IMR-90 (cell line): Measurements from ENCODE around the gene MEIS2. TPM values are rescaled to one million over a fixed set of nuclear protein-coding genes. Genes with fewer than 3 reads are reported as not detected.

Experiments
- ATAC-seq: fragments of 200-7000 bp; cut with Tn5 transposase; 2 replicates; pipeline ENCODE4 v1.9.1; 2020; ENCODE audit warnings: low read depth, mild to moderate bottlenecking, moderate library complexity
- BruUV-seq: library from RNA; stranded (reverse); fragments of 400-500 nt; replicated peaks from 2 replicates; lab custom pipeline; 2021; lab: Mats Ljungman, UMichigan
- CTCF ChIA-PET: fragments of 300-600 bp; formaldehyde crosslinking; extraction: SDS; loops from one replicate; lab custom pipeline; 2021; ENCODE audit warnings: antibody characterized with exemption; lab: Yijun Ruan, JAX
- POLR2A ChIA-PET: fragments of 300-600 bp; sonication (Branson Sonifier 250); formaldehyde crosslinking; loops from one replicate; lab custom pipeline; 2022; ENCODE audit warnings: antibody characterized with exemption; ENCODE audit not compliant: unreplicated experiment; lab: Charles Lee
- DNase-seq: peaks from one replicate; pipeline ENCODE4 v3.0.0; 2013
- H2AFZ ChIP-seq: replicated peaks from 2 replicates; pipeline ENCODE3; 2013; ENCODE audit warnings: low read length, mild to moderate bottlenecking; ENCODE audit not compliant: poor library complexity
- H2AK5ac ChIP-seq: 2 replicates; pipeline ENCODE4 v1.6.1; 2013; ENCODE audit warnings: low read depth, low read length, inconsistent platforms
- H2AK9ac ChIP-seq: replicated peaks from 2 replicates; pipeline ENCODE3; 2013; ENCODE audit warnings: mild to moderate bottlenecking, low read depth, low read length, moderate library complexity; ENCODE audit not compliant: poor library complexity
- H2BK120ac ChIP-seq: 2 replicates; pipeline ENCODE4 v1.6.1; 2013; ENCODE audit warnings: low read depth, low read length, inconsistent platforms
- H2BK15ac ChIP-seq: 3 replicates; pipeline ENCODE4 v1.6.1; 2013; ENCODE audit warnings: low read depth, low read length, inconsistent platforms
- H2BK20ac ChIP-seq: 2 replicates; pipeline ENCODE4 v1.6.1; 2013; ENCODE audit warnings: low read depth, mild to moderate bottlenecking, inconsistent platforms, low read length, moderate library complexity
- H2BK5ac ChIP-seq: 2 replicates; pipeline ENCODE4 v1.6.1; 2013; ENCODE audit warnings: mild to moderate bottlenecking, low read depth, low read length, inconsistent platforms; ENCODE audit not compliant: poor library complexity, severe bottlenecking
- H3K14ac ChIP-seq: replicated peaks from 2 replicates; pipeline ENCODE4 v1.6.1; 2013; ENCODE audit warnings: low read depth, low read length, inconsistent platforms
- H3K18ac ChIP-seq: 2 replicates; pipeline ENCODE4 v1.6.1; 2013; ENCODE audit warnings: low read depth, low read length, control low read depth
- H3K23ac ChIP-seq: 2 replicates; pipeline ENCODE4 v1.6.1; 2013; ENCODE audit warnings: low read depth, low read length, inconsistent platforms
- H3K27ac ChIP-seq: 2 replicates; pipeline ENCODE4 v1.5.1; 2013; ENCODE audit warnings: mild to moderate bottlenecking, control low read depth, low read length; ENCODE audit not compliant: insufficient read depth
- H3K27me3 ChIP-seq: 2 replicates; pipeline ENCODE4 v1.6.1; 2013; ENCODE audit warnings: low read length; ENCODE audit not compliant: control insufficient read depth, insufficient read depth
- H3K36me3 ChIP-seq: 2 replicates; pipeline ENCODE4 v1.6.1; 2013; ENCODE audit warnings: low read length, mixed read lengths; ENCODE audit not compliant: control insufficient read depth, insufficient read depth
- H3K4ac ChIP-seq: 2 replicates; pipeline ENCODE4 v1.6.1; 2013; ENCODE audit warnings: low read depth, low read length, inconsistent platforms
- H3K4me1 ChIP-seq: 2 replicates; pipeline ENCODE4 v1.6.1; 2013; ENCODE audit warnings: low read length, mixed read lengths; ENCODE audit not compliant: control insufficient read depth, insufficient read depth
- H3K4me2 ChIP-seq: 2 replicates; pipeline ENCODE4 v1.6.1; 2013; ENCODE audit warnings: low read depth, mild to moderate bottlenecking, control low read depth, low read length, moderate library complexity
- H3K4me3 ChIP-seq: 2 replicates; pipeline ENCODE4 v1.5.1; 2013; ENCODE audit warnings: low read depth, mild to moderate bottlenecking, control low read depth, low read length, moderate library complexity; ENCODE audit not compliant: insufficient read depth
- H3K56ac ChIP-seq: 2 replicates; pipeline ENCODE4 v1.6.1; 2013; ENCODE audit warnings: low read length, inconsistent platforms; ENCODE audit not compliant: insufficient read depth; ENCODE audit errors: extremely low read depth
- H3K79me1 ChIP-seq, 2 experiments: 2 replicates each; pipeline ENCODE4 v1.6.1; 2013; ENCODE audit warnings: low read length in 2 of 2, inconsistent platforms in 1 of 2, low read depth in 1 of 2
- H3K9ac ChIP-seq: 2 replicates; pipeline ENCODE4 v1.6.1; 2013; ENCODE audit warnings: low read depth, low read length, control low read depth
- H3K9me1 ChIP-seq: 2 replicates; pipeline ENCODE4 v1.6.1; 2013; ENCODE audit warnings: low read length, inconsistent platforms; ENCODE audit not compliant: insufficient read depth
- H3K9me3 ChIP-seq: 2 replicates; pipeline ENCODE4 v1.6.1; 2013; ENCODE audit warnings: low read length; ENCODE audit not compliant: control insufficient read depth, insufficient read depth
- H4K20me1 ChIP-seq: 2 replicates; pipeline ENCODE4 v1.6.1; 2013; ENCODE audit warnings: low read length, inconsistent platforms; ENCODE audit not compliant: insufficient read depth
- H4K5ac ChIP-seq: 2 replicates; pipeline ENCODE4 v1.6.1; 2013; ENCODE audit warnings: mild to moderate bottlenecking, low read depth, low read length, control low read depth
- H4K8ac ChIP-seq, 2 experiments: 2 replicates each; pipeline ENCODE4 v1.6.1; 2013; ENCODE audit warnings: low read depth in 2 of 2, low read length in 2 of 2, control low read depth in 1 of 2, inconsistent platforms in 1 of 2
- H4K91ac ChIP-seq: 2 replicates; pipeline ENCODE4 v1.6.1; 2013; ENCODE audit warnings: low read depth, low read length, inconsistent platforms; ENCODE audit not compliant: insufficient read depth
- BHLHE40 ChIP-seq: fragments of 150-350 bp; IDR thresholded peaks from 2 replicates; pipeline ENCODE4 v1.6.1; 2016; ENCODE audit warnings: mild to moderate bottlenecking, low read depth, low read length
- CEBPB ChIP-seq: IDR thresholded peaks from 2 replicates; pipeline ENCODE4 v1.6.1; 2012; ENCODE audit warnings: low read depth, low read length, improper control_type of control experiment
- CHD1 ChIP-seq: IDR thresholded peaks from 2 replicates; pipeline ENCODE4 v1.6.1; 2012; ENCODE audit warnings: low read depth, low read length, improper control_type of control experiment
- CTCF ChIP-seq: conservative IDR thresholded peaks from 2 replicates; pipeline ENCODE4 v1.5.1; 2012; ENCODE audit warnings: mild to moderate bottlenecking, low read depth, low read length, improper control_type of control experiment
- ELK1 ChIP-seq: fragments of 150-350 bp; IDR thresholded peaks from 2 replicates; pipeline ENCODE4 v1.6.1; 2016; ENCODE audit warnings: low read depth, mild to moderate bottlenecking, low read length, moderate library complexity, borderline replicate concordance
- FOS ChIP-seq: fragments of 150-350 bp; IDR thresholded peaks from 2 replicates; pipeline ENCODE4 v1.6.1; 2016; ENCODE audit warnings: low read depth, low read length
- MAFK ChIP-seq: IDR thresholded peaks from 2 replicates; pipeline ENCODE4 v1.6.1; 2012; ENCODE audit warnings: low read depth, low read length, improper control_type of control experiment
- MXI1 ChIP-seq: IDR thresholded peaks from 2 replicates; pipeline ENCODE4 v1.6.1; 2012; ENCODE audit warnings: low read depth, mild to moderate bottlenecking, low read length, moderate library complexity, borderline replicate concordance
- NFE2L2 ChIP-seq: fragments of 150-350 bp; IDR thresholded peaks from 2 replicates; pipeline ENCODE4 v1.6.1; 2016; ENCODE audit warnings: low read depth, mild to moderate bottlenecking, low read length
- POLR2A ChIP-seq: IDR thresholded peaks from 2 replicates; pipeline ENCODE4 v1.6.1; 2012; ENCODE audit warnings: mild to moderate bottlenecking, low read depth, low read length
- RCOR1 ChIP-seq: IDR thresholded peaks from 2 replicates; pipeline ENCODE4 v1.6.1; 2012; ENCODE audit warnings: mild to moderate bottlenecking, low read length, improper control_type of control experiment; ENCODE audit not compliant: insufficient replicate concordance
- RFX5 ChIP-seq: IDR thresholded peaks from 2 replicates; pipeline ENCODE4 v1.8.0; 2012; ENCODE audit warnings: low read depth, mild to moderate bottlenecking, low read length, moderate library complexity
- SMC3 ChIP-seq: fragments of 150-350 bp; IDR thresholded peaks from 2 replicates; pipeline ENCODE4 v1.6.1; 2016; ENCODE audit warnings: low read depth, mild to moderate bottlenecking, antibody characterized with exemption, low read length, moderate library complexity
- USF2 ChIP-seq: fragments of 150-350 bp; IDR thresholded peaks from 2 replicates; pipeline ENCODE4 v1.6.1; 2017; ENCODE audit warnings: mild to moderate bottlenecking, antibody characterized with exemption, low read length, low read depth
- WGBS, 2 experiments: methylation state at CpG; one replicate each; pipeline versions ENCODE4 v1.1.5 to v1.1.7; 2013; ENCODE audit warnings: missing lambda C conversion rate in 2 of 2; ENCODE audit not compliant: insufficient read length in 1 of 2; ENCODE audit errors: extremely low coverage in 2 of 2; 5-methylcytosine and 5-hydroxymethylcytosine counted together
- dilution Hi-C: fragments of 300-500 bp; cut with HindIII; formaldehyde crosslinking; loops from one replicate; pipeline ENCODE4 v1.14.3; 2018; ENCODE audit warnings: low sequenced_read_pairs; ENCODE audit not compliant: unreplicated experiment
- in situ Hi-C: fragments of 300-500 bp; cut with MboI; formaldehyde crosslinking; loops from 3 replicates; pipeline ENCODE4 v1.14.3; 2019; ENCODE audit warnings: low sequenced_read_pairs, inconsistent platforms, mixed read lengths
- intact Hi-C: fragments of 100-400 bp; cut with micrococcal nuclease; formaldehyde crosslinking; loops from 2 replicates; pipeline ENCODE4 v1.10.0; 2022
- polyA plus RNA-seq, 3 experiments: library from polyadenylated mRNA; depleted of rRNA; stranded (reverse); fragments of >200 nt; gene quantifications; 2 replicates each; pipeline ENCODE4 v1.2.3, GENCODE V29; 2012; ENCODE audit warnings: low replicate concordance in 1 of 3
- total RNA-seq: library from RNA; depleted of rRNA; stranded (reverse); fragments of >200 nt; gene quantifications from 2 replicates; pipeline ENCODE4 v1.2.3, GENCODE V29; 2012

The MEIS2 gene
- total and polyA plus RNA-seq, 2 of the 4 experiments (the other 2 are of a cell fraction) = 70.1 to 71.3 TPM

- ATAC-seq = no peak
- H3K4me2 ChIP-seq = no peak overlapping the region
- no peak overlapping the region for H4K8ac ChIP-seq
- H4K20me1 ChIP-seq = no peaks in the 10 kb centered on the region
- peaks cover 6 to 8% of the 10 kb centered on the region in 2 experiments; a peak in 3 of 4 replicates for H3K79me1 ChIP-seq
- H2BK5ac ChIP-seq = no peak overlapping the region
- H2BK120ac ChIP-seq = no peak overlapping the region
- no peak for DNase-seq
- no peak overlapping the region for H3K4me3 ChIP-seq
- H3K4ac ChIP-seq = no peak overlapping the region
- no TSS peak for BruUV-seq
- no peak overlapping the region for H4K91ac ChIP-seq
- H2AFZ ChIP-seq = no peak overlapping the region
- peaks cover 3% of the 10 kb centered on the region for H3K36me3 ChIP-seq
- H2AK9ac ChIP-seq = no peak overlapping the region
- ChIA-PET CTCF (no interaction called here), POLR2A (no interaction called here)
- no peak overlapping the region for H2BK15ac ChIP-seq
- no peak overlapping the region for H3K18ac ChIP-seq
- H3K14ac ChIP-seq = no peak overlapping the region
- H3K9ac ChIP-seq = no peak overlapping the region
- no peak overlapping the region for H2BK20ac ChIP-seq
- no CpG with 5 or more reads among the region's 5 CpGs for WGBS, 2 experiments
- TF ChIP-seq CTCF (no peak), NFE2L2 (no peak), ELK1 (no peak), MAFK (no peak), CHD1 (no peak), BHLHE40 (no peak), SMC3 (no peak), FOS (no peak), RCOR1 (no peak), USF2 (no peak), CEBPB (no peak), RFX5 (no peak), MXI1 (no peak), POLR2A (no peak)
- H3K4me1 ChIP-seq = peaks cover 4% of the 10 kb centered on the region; the same call in 1 of the 2 replicates
- no peak overlapping the region for H3K23ac ChIP-seq
- intact Hi-C loops (no loop called here), dilution Hi-C loops (no loop called here), in situ Hi-C loops (loop anchor here (10.0 kb wide), 1 partner anchor 64 kb away; no protein-coding TSS in a partner anchor)
- no peaks in the 10 kb centered on the region for H3K9me3 ChIP-seq
- H2AK5ac ChIP-seq = no peak overlapping the region
- no peak overlapping the region for H4K5ac ChIP-seq
- H3K56ac ChIP-seq = no peak overlapping the region
- H3K27me3 ChIP-seq = no peaks in the 10 kb centered on the region
- H3K27ac ChIP-seq = no peak overlapping the region
- no peaks in the 10 kb centered on the region for H3K9me1 ChIP-seq
Measured at GRCh38 chr15:36970522-36970921, 129.8 kb downstream of the MEIS2 start.
